GM19397 (cell line): ENCODE results near the gene C6orf132.

Experiments used
- ATAC-seq: cut with Tn5 transposase; IDR thresholded peaks from one replicate; pipeline ENCODE4 v1.9.1; 2021; ENCODE audit warnings: mild to moderate bottlenecking, moderate library complexity; ENCODE audit not compliant: unreplicated experiment

C6orf132 gene

GRCh38 chr6:42135722-42136121, 6.7 kb downstream of the C6orf132 start:
- no peak for ATAC-seq

- no peak for ATAC-seq
These were observed 7.3 kb downstream of the C6orf132 start for GRCh38 chr6:42135161-42135560.

- ATAC-seq, result no peak
These were observed 8.5 kb downstream of the C6orf132 start for GRCh38 chr6:42133926-42134325.

GRCh38 chr6:42131531-42131930, 10.9 kb downstream of the C6orf132 start:
- no peak for ATAC-seq

GRCh38 chr6:42129360-42129676, 13.1 kb downstream of the C6orf132 start:
- no peak for ATAC-seq

GRCh38 chr6:42128460-42129359, 13.7 kb downstream of the C6orf132 start:
- ATAC-seq, result no peak

GRCh38 chr6:42125663-42126062, 16.8 kb downstream of the C6orf132 start:
- no peak for ATAC-seq

GRCh38 chr6:42125231-42125630, 17.2 kb downstream of the C6orf132 start:
- no peak for ATAC-seq

GRCh38 chr6:42124223-42124836, 18.1 kb downstream of the C6orf132 start:
- ATAC-seq, result no peak

GRCh38 chr6:42123379-42124103, 18.9 kb downstream of the C6orf132 start:
- no peak for ATAC-seq

- no peak for ATAC-seq
These were observed 21.2 kb downstream of the C6orf132 start for GRCh38 chr6:42120895-42121865.

GRCh38 chr6:42118162-42119001, 24.0 kb downstream of the C6orf132 start:
- no peak for ATAC-seq

GRCh38 chr6:42117843-42118161, 24.6 kb downstream of the C6orf132 start:
- ATAC-seq, result no peak

GRCh38 chr6:42113936-42114636, 28.3 kb downstream of the C6orf132 start:
- no peak for ATAC-seq

- no peak for ATAC-seq
These were observed 30.1 kb downstream of the C6orf132 start for GRCh38 chr6:42112351-42112750.

- ATAC-seq, result no peak
These were observed 31.7 kb downstream of the C6orf132 start for GRCh38 chr6:42110683-42111082.

GRCh38 chr6:42108071-42108470, 34.3 kb downstream of the C6orf132 start:
- no peak for ATAC-seq

GRCh38 chr6:42106112-42107023, 36.1 kb downstream of the C6orf132 start:
- ATAC-seq, result no peak
